ENCODE measurements around the gene CCL22.

Gene CCL22

GRCh38 chr16:57377080-57377841, 18.7 kb downstream of the CCL22 start:
- no peak overlapping the region for H3K4me3 ChIP-seq (ENCODE audit: low read depth, low read length)
- no peak for TF ChIP-seq CTCF (IDR thresholded peaks at IDR 0.05; ENCODE audit: low read depth, low read length)

GRCh38 chr16:57379579-57379978, 21.0 kb downstream of the CCL22 start:
- no peak for TF ChIP-seq CTCF (IDR thresholded peaks at IDR 0.05; ENCODE audit: low read depth, low read length)
- no peak overlapping the region for H3K4me3 ChIP-seq (ENCODE audit: low read depth, low read length)

- TF ChIP-seq CTCF (IDR thresholded peaks at IDR 0.05; ENCODE audit: low read depth, low read length) = no peak
- H3K4me3 ChIP-seq (ENCODE audit: low read depth, low read length) = no peak overlapping the region
Measured at GRCh38 chr16:57380671-57381462, 22.3 kb downstream of the CCL22 start.

GRCh38 chr16:57381791-57382534, 23.4 kb downstream of the CCL22 start:
- no peak for TF ChIP-seq CTCF (IDR thresholded peaks at IDR 0.05; ENCODE audit: low read depth, low read length)
- no peak overlapping the region for H3K4me3 ChIP-seq (ENCODE audit: low read depth, low read length)

GRCh38 chr16:57382535-57383275, 24.1 kb downstream of the CCL22 start:
- TF ChIP-seq CTCF (IDR thresholded peaks at IDR 0.05; ENCODE audit: low read depth, low read length) = no peak
- H3K4me3 ChIP-seq (ENCODE audit: low read depth, low read length) = no peak overlapping the region

GRCh38 chr16:57383276-57384247, 25.0 kb downstream of the CCL22 start:
- no peak for TF ChIP-seq CTCF (IDR thresholded peaks at IDR 0.05; ENCODE audit: low read depth, low read length)
- H3K4me3 ChIP-seq (ENCODE audit: low read depth, low read length) = no peak overlapping the region
